Dendritic cell treated with granulocyte-macrophage colony-stimulating factor and Interleukin-4, amounts not matched to agents 40 ng/mL and 50 ng/mL, for 4 days (primary cell): ENCODE results near the gene SV2B.
"Not testable (repeated sequence)": the region's sequence is repeated elsewhere in the genome, so short reads cannot be mapped to it uniquely, and the experiment has no call there.

Experiments used
- H3K27ac Mint-ChIP-seq: one replicate; pipeline ENCODE4 v1.8.0; 2022; ENCODE audit warnings: mild to moderate bottlenecking, mixed read lengths
- H3K27me3 Mint-ChIP-seq: one replicate; pipeline ENCODE4 v1.8.0; 2022; ENCODE audit warnings: mild to moderate bottlenecking, mixed read lengths
- H3K36me3 Mint-ChIP-seq: one replicate; pipeline ENCODE4 v1.8.0; 2022; ENCODE audit warnings: low read depth, mixed read lengths
- H3K4me1 Mint-ChIP-seq: one replicate; pipeline ENCODE4 v1.8.0; 2022; ENCODE audit warnings: low read depth, mixed read lengths
- H3K4me3 Mint-ChIP-seq: one replicate; pipeline ENCODE4 v1.8.0; 2022; ENCODE audit warnings: mild to moderate bottlenecking, moderate library complexity, mixed read lengths
- H3K9me3 Mint-ChIP-seq: one replicate; pipeline ENCODE4 v1.8.0; 2022; ENCODE audit warnings: mixed read lengths
- intact Hi-C: fragments of 100-400 bp; cut with micrococcal nuclease; formaldehyde crosslinking; loops from one replicate; pipeline ENCODE4 v1.15.0; 2022

SV2B gene

GRCh38 chr15:91335702-91336101, 235.6 kb downstream of the SV2B start:
- Mint-ChIP-seq H3K4me1 (no peaks in the 10 kb centered on the region), H3K36me3 (no peaks in the 10 kb centered on the region), H3K9me3 (no peaks in the 10 kb centered on the region), H3K27ac (no peak overlapping the region), H3K4me3 (no peak overlapping the region), H3K27me3 (peaks cover 11% of the 10 kb centered on the region)
- intact Hi-C loops, result no loop called here

GRCh38 chr15:91336687-91337086, 236.6 kb downstream of the SV2B start:
- Mint-ChIP-seq H3K27ac (no peak overlapping the region), H3K36me3 (no peaks in the 10 kb centered on the region), H3K4me1 (no peaks in the 10 kb centered on the region), H3K27me3 (peaks cover 15% of the 10 kb centered on the region), H3K9me3 (no peaks in the 10 kb centered on the region), H3K4me3 (no peak overlapping the region)
- intact Hi-C loops, result no loop called here

DNA sequence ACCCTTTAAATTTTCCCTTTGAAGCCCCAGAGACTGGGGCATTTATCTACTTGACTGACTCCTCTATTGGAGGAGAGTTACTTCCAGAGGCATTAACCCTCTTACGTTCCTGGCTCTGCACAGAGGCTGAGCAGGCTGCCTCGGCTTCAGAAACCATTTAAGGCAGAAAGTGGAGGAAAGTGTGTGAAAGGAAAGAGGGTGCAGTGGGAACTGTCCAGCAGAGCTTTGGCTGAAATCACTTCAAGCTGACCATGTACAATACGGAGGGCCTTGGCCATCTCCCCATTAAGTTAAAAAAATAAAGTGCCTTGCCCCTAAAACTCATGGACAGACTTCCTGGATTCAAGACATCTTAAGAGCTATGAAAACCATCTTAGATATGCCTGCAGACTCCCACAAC, 238.7 kb downstream of the SV2B start:
- H3K9me3 Mint-ChIP-seq, result no peaks in the 10 kb centered on the region
- no peaks in the 10 kb centered on the region for H3K36me3 Mint-ChIP-seq
- H3K27me3 Mint-ChIP-seq, result peaks cover 15% of the 10 kb centered on the region
- H3K4me3 Mint-ChIP-seq, result no peak overlapping the region
- no peaks in the 10 kb centered on the region for H3K4me1 Mint-ChIP-seq
- intact Hi-C loops, result no loop called here
- no peak overlapping the region for H3K27ac Mint-ChIP-seq

- H3K36me3 Mint-ChIP-seq, result no peaks in the 10 kb centered on the region
- H3K27me3 Mint-ChIP-seq, result peaks cover 8% of the 10 kb centered on the region
- intact Hi-C loops, result no loop called here
- H3K4me1 Mint-ChIP-seq, result no peaks in the 10 kb centered on the region
- no peak overlapping the region for H3K27ac Mint-ChIP-seq
- H3K4me3 Mint-ChIP-seq, result no peak overlapping the region
- H3K9me3 Mint-ChIP-seq, result no peaks in the 10 kb centered on the region
Measured at GRCh38 chr15:91342097-91342496, 242.0 kb downstream of the SV2B start.

DNA sequence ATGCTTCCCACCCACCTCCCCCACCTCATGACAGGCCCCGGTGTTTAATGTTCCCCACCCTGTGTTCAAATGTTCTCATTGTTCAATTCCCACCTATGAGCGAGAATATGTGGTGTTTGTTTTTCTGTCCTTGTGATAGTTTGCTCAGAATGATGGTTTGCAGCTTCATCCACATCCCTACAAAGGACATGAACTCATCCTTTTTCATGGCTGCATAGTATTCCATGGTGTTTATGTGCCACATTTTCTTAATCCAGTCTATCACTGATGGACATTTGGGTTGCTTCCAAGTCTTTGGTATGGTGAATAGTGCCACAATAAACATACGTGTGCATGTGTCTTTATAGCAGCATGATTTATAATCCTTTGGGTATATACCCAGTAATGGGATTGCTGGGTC, 244.9 kb downstream of the SV2B start:
- H3K4me3 Mint-ChIP-seq, intact Hi-C loops, H3K27ac Mint-ChIP-seq, H3K27me3 Mint-ChIP-seq, H3K9me3 Mint-ChIP-seq, H3K36me3 Mint-ChIP-seq: not testable (repeated sequence)
- peaks cover 15% of the 10 kb centered on the region for H3K4me1 Mint-ChIP-seq

DNA sequence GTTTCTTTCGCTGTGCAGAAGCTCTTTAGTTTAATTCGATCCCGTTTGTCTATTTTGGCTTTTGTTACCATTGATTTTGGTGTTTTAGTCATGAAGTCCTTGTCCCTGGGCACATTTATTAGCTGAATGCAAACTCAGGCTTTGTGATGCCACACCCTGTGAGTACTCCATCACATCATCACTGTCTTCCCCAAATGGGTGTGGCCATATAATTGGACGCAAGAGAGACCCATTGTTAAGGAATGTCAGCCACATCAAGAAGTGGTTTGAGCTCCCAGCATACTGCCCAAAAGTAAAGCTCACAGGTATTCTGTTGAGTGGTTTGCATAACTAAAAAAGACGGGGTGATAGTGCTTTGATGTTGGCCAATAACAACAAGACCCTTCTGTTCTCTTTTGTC, 245.7 kb downstream of the SV2B start:
- H3K9me3 Mint-ChIP-seq, result no peaks in the 10 kb centered on the region
- intact Hi-C loops, result no loop called here
- H3K4me1 Mint-ChIP-seq, result peaks cover 15% of the 10 kb centered on the region
- no peak overlapping the region for H3K4me3 Mint-ChIP-seq
- no peaks in the 10 kb centered on the region for H3K36me3 Mint-ChIP-seq
- peaks cover 3% of the 10 kb centered on the region for H3K27me3 Mint-ChIP-seq
- no peak overlapping the region for H3K27ac Mint-ChIP-seq

GRCh38 chr15:91346259-91346658, 246.2 kb downstream of the SV2B start:
- H3K9me3 Mint-ChIP-seq, result no peaks in the 10 kb centered on the region
- intact Hi-C loops, result no loop called here
- H3K27ac Mint-ChIP-seq, result no peak overlapping the region
- H3K36me3 Mint-ChIP-seq, result no peaks in the 10 kb centered on the region
- no peaks in the 10 kb centered on the region for H3K27me3 Mint-ChIP-seq
- H3K4me3 Mint-ChIP-seq, result no peak overlapping the region
- peaks cover 15% of the 10 kb centered on the region for H3K4me1 Mint-ChIP-seq

- H3K9me3 Mint-ChIP-seq, result no peaks in the 10 kb centered on the region
- no peak overlapping the region for H3K4me3 Mint-ChIP-seq
- intact Hi-C loops, result no loop called here
- no peaks in the 10 kb centered on the region for H3K36me3 Mint-ChIP-seq
- no peaks in the 10 kb centered on the region for H3K27me3 Mint-ChIP-seq
- H3K27ac Mint-ChIP-seq, result no peak overlapping the region
- H3K4me1 Mint-ChIP-seq, result peaks cover 15% of the 10 kb centered on the region
Measured at GRCh38 chr15:91348752-91349500, 248.9 kb downstream of the SV2B start.
